Retinal pigment epithelial cell (primary cell): Measurements from ENCODE around the gene PSMA3.
A peak's percentile ranks its signal among the peaks of the same experiment; 100 is the strongest.

Experiments used
- DNase-seq: peaks from one replicate; pipeline ENCODE4 v3.0.0-alpha.2; 2010; ENCODE audit warnings: low read depth
- H3K4me3 ChIP-seq: 2 replicates; pipeline ENCODE4 v1.5.1; 2011; ENCODE audit warnings: mild to moderate bottlenecking, low read length, control low read depth, moderate library complexity
- TF ChIP-seq, protein P1 (sequence below): conservative IDR thresholded peaks from 2 replicates; pipeline ENCODE4 v1.5.1; 2011; ENCODE audit warnings: low read depth, low read length, control low read depth, inconsistent platforms

PSMA3 gene

DNA sequence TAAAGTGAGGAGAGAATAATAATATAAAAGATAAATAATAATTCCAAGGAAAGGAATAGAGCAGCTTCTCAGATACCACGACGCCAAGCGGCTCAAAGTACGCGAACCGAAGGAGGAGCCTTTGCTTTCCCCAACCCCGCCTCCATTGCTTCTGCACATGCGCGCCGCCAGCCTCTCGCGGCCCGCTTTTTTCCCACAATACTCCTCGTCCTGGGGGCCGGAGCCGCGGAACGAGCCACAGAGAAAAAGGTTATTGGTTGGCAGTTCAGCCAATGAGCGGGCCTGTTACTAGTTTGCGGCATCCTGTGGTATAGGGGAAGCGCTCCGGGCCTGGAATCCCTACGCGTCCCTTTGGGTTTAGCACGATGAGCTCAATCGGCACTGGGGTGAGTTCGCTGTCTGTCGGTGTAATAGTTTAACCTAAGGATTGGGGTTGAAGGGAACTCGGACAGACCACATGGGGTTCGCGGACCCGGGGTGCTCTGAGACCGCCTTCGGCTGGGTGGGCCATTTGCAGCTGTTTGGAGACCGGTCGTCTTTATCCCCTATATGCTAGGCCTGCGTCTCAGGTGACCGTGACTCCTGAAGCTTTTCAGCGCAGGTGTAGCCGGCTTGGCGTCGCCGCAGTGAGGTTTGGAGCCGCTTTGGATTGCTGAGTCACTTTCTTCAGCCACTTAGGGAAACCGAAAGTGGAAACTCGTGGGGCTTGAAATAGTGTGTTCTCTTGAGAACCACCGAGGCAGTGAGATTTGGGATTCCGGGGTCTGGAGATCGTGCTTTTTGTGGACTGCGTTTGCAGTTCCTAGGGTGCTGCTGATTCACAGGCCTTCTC lies at the start of gene PSMA3:
Gene PSMA3, plus strand, starts transcription at position 288 of the 832 bp plus-strand sequence. Its CDS starts 78 bp downstream, at position 366.
- TF ChIP-seq, protein P1, sequence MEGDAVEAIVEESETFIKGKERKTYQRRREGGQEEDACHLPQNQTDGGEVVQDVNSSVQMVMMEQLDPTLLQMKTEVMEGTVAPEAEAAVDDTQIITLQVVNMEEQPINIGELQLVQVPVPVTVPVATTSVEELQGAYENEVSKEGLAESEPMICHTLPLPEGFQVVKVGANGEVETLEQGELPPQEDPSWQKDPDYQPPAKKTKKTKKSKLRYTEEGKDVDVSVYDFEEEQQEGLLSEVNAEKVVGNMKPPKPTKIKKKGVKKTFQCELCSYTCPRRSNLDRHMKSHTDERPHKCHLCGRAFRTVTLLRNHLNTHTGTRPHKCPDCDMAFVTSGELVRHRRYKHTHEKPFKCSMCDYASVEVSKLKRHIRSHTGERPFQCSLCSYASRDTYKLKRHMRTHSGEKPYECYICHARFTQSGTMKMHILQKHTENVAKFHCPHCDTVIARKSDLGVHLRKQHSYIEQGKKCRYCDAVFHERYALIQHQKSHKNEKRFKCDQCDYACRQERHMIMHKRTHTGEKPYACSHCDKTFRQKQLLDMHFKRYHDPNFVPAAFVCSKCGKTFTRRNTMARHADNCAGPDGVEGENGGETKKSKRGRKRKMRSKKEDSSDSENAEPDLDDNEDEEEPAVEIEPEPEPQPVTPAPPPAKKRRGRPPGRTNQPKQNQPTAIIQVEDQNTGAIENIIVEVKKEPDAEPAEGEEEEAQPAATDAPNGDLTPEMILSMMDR: no peak
- peak; percentile 91 for DNase-seq
- peak within 1 kb of the TSS; percentile 99 for H3K4me3 ChIP-seq

DNA sequence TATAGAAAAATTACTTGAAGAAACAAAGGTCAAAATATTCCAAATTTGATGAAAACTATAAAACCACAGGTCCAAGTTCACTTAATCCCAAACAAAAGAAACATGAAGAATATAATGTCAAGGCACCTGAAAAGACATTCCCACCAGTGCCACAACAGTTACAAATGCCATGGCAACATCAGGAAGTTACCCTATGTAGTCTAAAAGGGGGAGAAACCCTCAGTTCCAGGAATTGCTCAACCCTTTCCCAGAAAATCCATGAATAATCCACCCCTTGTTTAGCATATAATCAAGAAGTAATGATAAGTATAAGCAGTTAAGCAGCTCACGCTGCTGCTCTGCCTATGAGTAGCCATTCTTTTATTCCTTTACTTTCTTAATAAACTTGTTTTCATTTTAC lies 48.4 kb upstream of the PSMA3 start:
- TF ChIP-seq, protein P1: no peak
- DNase-seq: no peak
- H3K4me3 ChIP-seq: no peak overlapping the region

DNA sequence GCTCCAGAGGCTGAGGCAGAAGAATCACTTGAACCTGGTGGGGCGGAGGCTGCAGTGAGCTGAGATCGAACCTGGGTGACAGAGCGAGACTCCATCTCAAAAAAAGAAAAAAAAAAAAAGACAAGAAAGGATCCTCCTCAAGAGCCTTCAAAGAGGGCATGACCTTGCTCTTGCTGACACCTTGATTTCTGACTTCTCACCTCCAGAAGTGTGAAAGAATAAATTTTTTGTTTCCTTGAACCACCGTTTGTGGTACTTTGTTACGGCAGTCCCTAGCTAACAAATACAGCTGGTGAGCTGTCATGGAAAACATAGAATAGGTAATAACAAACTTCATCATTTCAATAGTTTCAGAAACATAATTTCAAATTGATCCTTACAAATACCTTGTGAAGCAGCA lies 46.6 kb upstream of the PSMA3 start:
- DNase-seq: no peak
- TF ChIP-seq, protein P1: no peak
- H3K4me3 ChIP-seq: no peak overlapping the region

DNA sequence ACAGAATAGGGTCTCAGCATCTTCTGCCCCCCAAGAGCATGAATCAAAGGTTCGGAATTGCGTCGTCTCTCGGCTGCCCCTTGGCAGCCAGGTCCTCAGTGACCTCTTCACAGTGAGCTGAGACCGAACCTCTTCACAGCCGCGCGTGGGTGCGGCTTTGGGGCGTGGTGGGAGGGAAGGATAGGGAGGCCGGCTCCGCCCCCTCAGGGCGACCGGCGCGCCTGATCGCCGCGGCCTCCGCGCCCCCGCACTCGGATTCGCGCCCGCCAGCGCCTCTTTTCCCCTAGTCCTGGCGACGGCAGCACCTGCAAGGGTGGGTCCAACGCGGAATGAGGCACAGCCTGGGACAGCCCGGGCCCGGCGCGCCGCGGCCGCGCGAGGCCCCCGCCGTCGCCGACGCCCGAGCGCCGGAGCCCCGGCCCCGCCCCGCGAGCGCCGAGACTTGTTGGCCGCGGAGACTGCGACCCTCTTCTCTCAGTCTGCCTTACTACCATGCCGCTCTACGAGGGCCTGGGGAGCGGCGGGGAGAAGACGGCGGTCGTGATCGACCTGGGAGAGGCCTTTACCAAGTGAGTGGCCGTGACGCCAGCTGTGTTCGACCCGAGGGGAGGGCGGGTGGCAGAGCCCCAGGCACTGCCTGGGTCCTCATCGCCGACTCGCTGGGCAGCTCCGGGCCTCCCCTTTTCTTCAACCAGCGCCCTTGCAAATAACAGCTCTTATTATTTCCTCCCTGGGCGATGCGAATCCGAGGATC lies 44.7 kb upstream of the PSMA3 start, which contains the start of gene ACTR10:
Gene ACTR10, plus strand, starts transcription at position 424 of the 754 bp plus-strand sequence. Its CDS starts 69 bp downstream, at position 493.
- TF ChIP-seq, protein P1: no peak
- DNase-seq: peak; percentile 34
- peak within 1 kb of the TSS; percentile 97 for H3K4me3 ChIP-seq

DNA sequence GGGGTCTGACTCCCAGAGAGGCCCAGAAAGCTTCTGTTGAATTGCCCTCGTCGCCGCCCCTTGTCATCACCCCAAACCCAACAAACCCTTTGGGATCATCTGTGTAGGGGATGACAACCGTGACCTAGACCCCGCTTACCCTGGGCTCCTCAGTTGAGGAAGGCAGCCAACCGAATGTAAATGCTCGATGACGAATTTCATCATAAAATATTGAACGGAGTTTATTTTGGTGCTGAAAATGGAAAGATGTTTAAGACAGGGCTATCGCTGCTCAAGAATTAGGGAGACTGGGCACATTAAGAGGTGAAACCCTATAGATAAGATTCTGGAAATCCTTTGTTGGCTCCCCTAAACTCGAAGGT lies 44.2 kb upstream of the PSMA3 start:
- TF ChIP-seq, protein P1: no peak
- DNase-seq: no peak
- H3K4me3 ChIP-seq: peak overlapping the region; percentile 97

DNA sequence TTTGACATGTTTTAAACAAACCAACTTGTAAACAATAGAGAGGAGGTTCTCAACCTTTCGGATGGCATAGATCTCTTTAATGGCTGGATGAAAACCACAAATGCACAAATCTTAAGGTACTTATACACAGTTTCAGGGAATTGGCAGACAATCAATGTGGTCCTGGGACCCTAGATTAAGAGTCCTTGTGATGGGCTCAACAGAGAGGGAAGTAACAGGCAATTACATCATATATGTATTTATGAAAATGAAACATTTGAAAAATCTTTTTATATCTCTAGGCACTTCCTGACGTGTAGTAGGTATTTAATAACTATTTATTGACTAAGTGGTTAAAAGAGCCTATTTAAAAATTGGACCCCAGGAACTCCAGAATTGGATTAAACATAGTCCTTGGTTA lies 43.8 kb upstream of the PSMA3 start:
- peak overlapping the region; percentile 97 for H3K4me3 ChIP-seq
- peak; percentile 25 for DNase-seq
- TF ChIP-seq, protein P1: no peak
